Activated B cell treated with CpG ODN at 0.5 μM for 24 hours (primary cell): Measurements from ENCODE around the gene SERINC5. TPM values are rescaled to one million over a fixed set of nuclear protein-coding genes. Genes with fewer than 3 reads are reported as not detected.
"Not testable (repeated sequence)": the region's sequence is repeated elsewhere in the genome, so short reads cannot be mapped to it uniquely, and the experiment has no call there.

Source experiments
- ATAC-seq: fragments of 200-7000 bp; cut with Tn5 transposase; one replicate; pipeline ENCODE4 v1.10.0; 2021; ENCODE audit warnings: low read depth, mild to moderate bottlenecking, moderate library complexity
- CTCF ChIA-PET: fragments of 350-600 bp; sonication (Branson Sonifier 250); formaldehyde crosslinking; loops from one replicate; lab custom pipeline; 2021; ENCODE audit warnings: antibody characterized with exemption; lab: Charles Lee
- POLR2A ChIA-PET: fragments of 350-600 bp; sonication (Branson Sonifier 250); formaldehyde crosslinking; loops from one replicate; lab custom pipeline; 2021; ENCODE audit warnings: antibody characterized with exemption; lab: Charles Lee
- DNase-seq: peaks from one replicate; pipeline ENCODE4 v3.0.0; 2022
- H3K27ac Mint-ChIP-seq: one replicate; pipeline ENCODE4 v1.8.0; 2020; ENCODE audit warnings: mixed read lengths
- H3K27me3 Mint-ChIP-seq: one replicate; pipeline ENCODE4 v1.8.0; 2021; ENCODE audit warnings: mixed read lengths
- H3K36me3 Mint-ChIP-seq: one replicate; pipeline ENCODE4 v1.8.0; 2021; ENCODE audit warnings: low read depth, mixed read lengths
- H3K4me1 Mint-ChIP-seq: one replicate; pipeline ENCODE4 v1.8.0; 2021; ENCODE audit warnings: mixed read lengths
- H3K4me3 Mint-ChIP-seq: one replicate; pipeline ENCODE4 v1.8.0; 2020; ENCODE audit warnings: mild to moderate bottlenecking, mixed read lengths
- H3K9me3 Mint-ChIP-seq: one replicate; pipeline ENCODE4 v1.8.0; 2020; ENCODE audit warnings: mixed read lengths
- intact Hi-C: fragments of 100-400 bp; cut with micrococcal nuclease; formaldehyde crosslinking; loops from one replicate; pipeline ENCODE4 v1.15.1; 2024
- total RNA-seq: library from RNA; stranded (reverse); gene quantifications from 2 replicates; pipeline ENCODE4 v1.2.3, GENCODE V29; 2022
- TF ChIP-seq, protein P1 (sequence below): fragments of 200-600 bp; IDR thresholded peaks from one replicate; pipeline ENCODE4 v1.8.0; 2022; ENCODE audit warnings: antibody characterized with exemption, mild to moderate bottlenecking

The SERINC5 gene
- total RNA-seq, 1 donor from 2014 or later = 5.3 TPM

DNA sequence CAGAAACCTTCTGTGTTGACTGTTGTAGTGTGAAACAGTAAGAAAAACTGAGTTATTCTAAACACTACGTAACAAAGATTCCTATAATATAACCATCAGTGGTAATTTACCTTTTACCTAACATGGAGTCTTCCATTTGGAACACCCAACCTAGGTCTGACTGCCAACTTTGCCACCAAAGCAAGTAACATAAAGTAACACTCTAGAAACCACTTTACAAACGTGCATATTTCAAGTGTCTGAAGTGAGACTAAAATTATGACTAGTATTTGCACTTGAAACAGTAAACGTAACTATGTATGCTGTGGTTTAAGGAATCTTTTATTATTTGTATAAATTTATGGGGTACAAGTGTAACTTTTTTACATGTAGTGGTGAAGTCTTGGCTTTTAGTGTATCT lies 95.6 kb downstream of the SERINC5 start:
- intact Hi-C loops = no loop called here
- H3K27ac Mint-ChIP-seq = no peak overlapping the region
- peaks cover 5% of the 10 kb centered on the region for H3K9me3 Mint-ChIP-seq
- no peak for DNase-seq
- ChIA-PET POLR2A (no interaction called here), CTCF (no interaction called here)
- H3K36me3 Mint-ChIP-seq = peaks cover 40% of the 10 kb centered on the region
- ATAC-seq = no peak
- H3K27me3 Mint-ChIP-seq = no peaks in the 10 kb centered on the region
- TF ChIP-seq, protein P1, sequence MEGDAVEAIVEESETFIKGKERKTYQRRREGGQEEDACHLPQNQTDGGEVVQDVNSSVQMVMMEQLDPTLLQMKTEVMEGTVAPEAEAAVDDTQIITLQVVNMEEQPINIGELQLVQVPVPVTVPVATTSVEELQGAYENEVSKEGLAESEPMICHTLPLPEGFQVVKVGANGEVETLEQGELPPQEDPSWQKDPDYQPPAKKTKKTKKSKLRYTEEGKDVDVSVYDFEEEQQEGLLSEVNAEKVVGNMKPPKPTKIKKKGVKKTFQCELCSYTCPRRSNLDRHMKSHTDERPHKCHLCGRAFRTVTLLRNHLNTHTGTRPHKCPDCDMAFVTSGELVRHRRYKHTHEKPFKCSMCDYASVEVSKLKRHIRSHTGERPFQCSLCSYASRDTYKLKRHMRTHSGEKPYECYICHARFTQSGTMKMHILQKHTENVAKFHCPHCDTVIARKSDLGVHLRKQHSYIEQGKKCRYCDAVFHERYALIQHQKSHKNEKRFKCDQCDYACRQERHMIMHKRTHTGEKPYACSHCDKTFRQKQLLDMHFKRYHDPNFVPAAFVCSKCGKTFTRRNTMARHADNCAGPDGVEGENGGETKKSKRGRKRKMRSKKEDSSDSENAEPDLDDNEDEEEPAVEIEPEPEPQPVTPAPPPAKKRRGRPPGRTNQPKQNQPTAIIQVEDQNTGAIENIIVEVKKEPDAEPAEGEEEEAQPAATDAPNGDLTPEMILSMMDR = no peak
- no peak overlapping the region for H3K4me3 Mint-ChIP-seq
- no peaks in the 10 kb centered on the region for H3K4me1 Mint-ChIP-seq

DNA sequence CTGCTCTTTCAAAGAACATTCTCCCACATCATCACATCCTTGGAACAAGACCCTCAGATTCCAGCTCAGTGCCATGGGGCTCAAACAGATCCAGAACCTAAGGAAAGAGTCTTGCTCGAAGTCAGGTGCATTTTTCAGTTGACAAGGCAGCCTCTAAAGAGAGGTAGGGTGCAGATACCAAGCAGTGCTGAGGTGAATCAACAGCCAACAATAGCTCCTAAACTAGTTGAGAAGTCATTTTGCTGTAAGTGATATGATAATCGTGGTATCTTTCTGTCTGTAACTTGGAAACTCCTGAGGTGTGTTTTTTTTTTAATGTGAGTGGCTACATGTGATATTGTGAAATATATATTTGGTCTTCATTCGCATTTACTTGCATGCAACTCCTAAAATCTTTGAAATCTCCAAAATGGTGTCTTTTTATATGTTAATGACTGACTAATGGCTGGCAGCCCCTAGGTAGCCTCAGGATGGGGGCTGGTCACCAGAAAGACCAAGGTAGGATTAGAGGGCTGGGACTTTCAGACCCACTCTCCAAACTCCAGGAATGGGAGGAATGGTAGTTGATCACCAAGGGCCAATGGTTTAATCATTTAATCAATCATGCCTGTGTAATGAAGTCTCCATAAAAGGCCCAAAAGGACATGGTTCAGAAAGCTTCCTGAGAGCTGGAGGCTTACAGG lies 96.6 kb downstream of the SERINC5 start:
- DNase-seq = no peak
- intact Hi-C loops = no loop called here
- no peaks in the 10 kb centered on the region for H3K4me1 Mint-ChIP-seq
- H3K27ac Mint-ChIP-seq = no peak overlapping the region
- ATAC-seq = no peak
- ChIA-PET CTCF (no interaction called here), POLR2A (interaction anchor here (0.6 kb wide), 1 partner anchor 96 kb away, joined by 5 read pairs; the partner anchor contains the start of gene SERINC5)
- H3K4me3 Mint-ChIP-seq = no peak overlapping the region
- TF ChIP-seq, protein P1 = no peak
- no peaks in the 10 kb centered on the region for H3K27me3 Mint-ChIP-seq
- H3K36me3 Mint-ChIP-seq = peaks cover 38% of the 10 kb centered on the region
- H3K9me3 Mint-ChIP-seq = peaks cover 5% of the 10 kb centered on the region

- no peak overlapping the region for H3K4me3 Mint-ChIP-seq
- H3K27me3 Mint-ChIP-seq = no peaks in the 10 kb centered on the region
- ATAC-seq (no peak), DNase-seq (no peak)
- CTCF ChIA-PET = no interaction called here
- TF ChIP-seq, protein P1 = no peak
- no peak overlapping the region for H3K27ac Mint-ChIP-seq
- peaks cover 19% of the 10 kb centered on the region for H3K36me3 Mint-ChIP-seq
- peaks cover 2% of the 10 kb centered on the region for H3K9me3 Mint-ChIP-seq
- peaks cover 7% of the 10 kb centered on the region for H3K4me1 Mint-ChIP-seq
- intact Hi-C loops = no loop called here
- POLR2A ChIA-PET = no interaction called here
These were observed 99.7 kb downstream of the SERINC5 start for GRCh38 chr5:80156156-80156555.

GRCh38 chr5:80154749-80155148 lies 101.1 kb downstream of the SERINC5 start:
- Mint-ChIP-seq H3K36me3 (peaks cover 26% of the 10 kb centered on the region), H3K27ac (no peak overlapping the region)
- POLR2A ChIA-PET = interaction anchor here (0.5 kb wide), 1 partner anchor 500 kb away, joined by 3 read pairs; no protein-coding TSS in a partner anchor

DNA sequence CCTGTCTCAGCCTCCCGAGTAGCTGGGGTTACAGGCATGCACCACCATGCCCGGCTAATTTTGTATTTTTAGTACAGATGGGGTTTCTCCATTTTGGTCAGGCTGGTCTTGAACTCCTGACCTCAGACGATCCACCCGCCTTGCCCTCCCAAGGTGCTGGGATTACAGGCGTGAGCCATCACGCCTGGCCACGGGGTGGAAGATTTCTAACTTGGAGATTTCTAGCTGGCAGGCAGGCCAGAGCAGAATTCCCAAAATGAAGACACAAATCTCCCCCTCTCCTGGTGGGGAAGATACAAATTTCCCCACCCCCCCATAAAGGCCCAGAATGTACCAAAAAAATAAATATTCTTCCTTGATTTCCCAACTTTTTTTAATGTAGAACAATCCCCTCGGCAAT lies 101.6 kb downstream of the SERINC5 start:
- H3K4me1 Mint-ChIP-seq, DNase-seq, H3K4me3 Mint-ChIP-seq, intact Hi-C loops, H3K27ac Mint-ChIP-seq, CTCF ChIA-PET, H3K9me3 Mint-ChIP-seq, ATAC-seq, H3K27me3 Mint-ChIP-seq: not testable (repeated sequence)
- POLR2A ChIA-PET = interaction anchor here (0.5 kb wide), 1 partner anchor 499 kb away, joined by 3 read pairs; no protein-coding TSS in a partner anchor
- H3K36me3 Mint-ChIP-seq = peaks cover 26% of the 10 kb centered on the region

More at GRCh38 chr5:80154749-80155148, 101.1 kb downstream of the SERINC5 start:
- CTCF ChIA-PET = no interaction called here
- peaks cover 7% of the 10 kb centered on the region for H3K4me1 Mint-ChIP-seq
- DNase-seq (no peak), ATAC-seq (no peak)
- no peaks in the 10 kb centered on the region for H3K27me3 Mint-ChIP-seq
- TF ChIP-seq, protein P1 = no peak
- intact Hi-C loops = no loop called here
- no peaks in the 10 kb centered on the region for H3K9me3 Mint-ChIP-seq
- no peak overlapping the region for H3K4me3 Mint-ChIP-seq
